Stimulated activated memory B cell treated with anti-CD40 and anti-IgM and Interleukin-4, amounts not matched to agents 10 μg/mL and 1 μg/mL and 100 μg/mL, for 72 hours (primary cell): Measurements from ENCODE around the gene PSEN2.

Source experiments
- ATAC-seq: fragments of 150-1000 bp; cut with Tn5 transposase; 2 replicates; pipeline ENCODE4 v1.10.0; 2021
- H3K27ac Mint-ChIP-seq: one replicate; pipeline ENCODE4 v1.8.0; 2022; ENCODE audit warnings: mild to moderate bottlenecking, mixed read lengths
- H3K27me3 Mint-ChIP-seq: one replicate; pipeline ENCODE4 v1.8.0; 2022; ENCODE audit warnings: mixed read lengths
- H3K36me3 Mint-ChIP-seq: one replicate; pipeline ENCODE4 v1.8.0; 2022; ENCODE audit warnings: mixed read lengths
- H3K4me1 Mint-ChIP-seq: one replicate; pipeline ENCODE4 v1.8.0; 2022; ENCODE audit warnings: mixed read lengths
- H3K4me3 Mint-ChIP-seq: one replicate; pipeline ENCODE4 v1.8.0; 2022; ENCODE audit warnings: mild to moderate bottlenecking, moderate library complexity, mixed read lengths
- H3K9me3 Mint-ChIP-seq: one replicate; pipeline ENCODE4 v1.8.0; 2022; ENCODE audit warnings: mixed read lengths

The PSEN2 gene

GRCh38 chr1:226888021-226888420 is 17.6 kb downstream of the PSEN2 start:
- no peaks in the 10 kb centered on the region for H3K9me3 Mint-ChIP-seq
- peaks cover 72% of the 10 kb centered on the region for H3K36me3 Mint-ChIP-seq
- H3K4me1 Mint-ChIP-seq = peaks cover 38% of the 10 kb centered on the region
- H3K4me3 Mint-ChIP-seq = no peak overlapping the region
- no peak for ATAC-seq
- no peaks in the 10 kb centered on the region for H3K27me3 Mint-ChIP-seq
- H3K27ac Mint-ChIP-seq = no peak overlapping the region

DNA sequence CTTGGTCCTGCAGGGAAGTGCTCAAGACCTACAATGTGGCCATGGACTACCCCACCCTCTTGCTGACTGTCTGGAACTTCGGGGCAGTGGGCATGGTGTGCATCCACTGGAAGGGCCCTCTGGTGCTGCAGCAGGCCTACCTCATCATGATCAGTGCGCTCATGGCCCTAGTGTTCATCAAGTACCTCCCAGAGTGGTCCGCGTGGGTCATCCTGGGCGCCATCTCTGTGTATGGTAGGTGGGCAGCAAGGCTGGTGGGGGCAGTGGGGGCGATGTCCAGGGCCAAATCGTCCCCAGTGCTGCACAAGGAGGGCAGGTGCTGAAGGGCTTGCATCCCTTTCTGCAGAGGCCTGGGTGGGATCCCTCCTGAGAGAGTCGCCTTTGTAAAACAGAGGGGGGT is 18.4 kb downstream of the PSEN2 start:
- H3K4me1 Mint-ChIP-seq = peaks cover 30% of the 10 kb centered on the region
- H3K27ac Mint-ChIP-seq = no peak overlapping the region
- peaks cover 77% of the 10 kb centered on the region for H3K36me3 Mint-ChIP-seq
- ATAC-seq = no peak
- H3K4me3 Mint-ChIP-seq = no peak overlapping the region
- H3K9me3 Mint-ChIP-seq = no peaks in the 10 kb centered on the region
- no peaks in the 10 kb centered on the region for H3K27me3 Mint-ChIP-seq

GRCh38 chr1:226889616-226890330 is 19.4 kb downstream of the PSEN2 start:
- no peak for ATAC-seq
- peaks cover 81% of the 10 kb centered on the region for H3K36me3 Mint-ChIP-seq
- H3K9me3 Mint-ChIP-seq = no peaks in the 10 kb centered on the region
- H3K4me1 Mint-ChIP-seq = peaks cover 20% of the 10 kb centered on the region
- no peaks in the 10 kb centered on the region for H3K27me3 Mint-ChIP-seq
- no peak overlapping the region for H3K4me3 Mint-ChIP-seq
- no peak overlapping the region for H3K27ac Mint-ChIP-seq

- no peaks in the 10 kb centered on the region for H3K9me3 Mint-ChIP-seq
- H3K27me3 Mint-ChIP-seq = no peaks in the 10 kb centered on the region
- no peak for ATAC-seq
- H3K4me3 Mint-ChIP-seq = no peak overlapping the region
- no peak overlapping the region for H3K27ac Mint-ChIP-seq
- peaks cover 13% of the 10 kb centered on the region for H3K4me1 Mint-ChIP-seq
- H3K36me3 Mint-ChIP-seq = peaks cover 81% of the 10 kb centered on the region
Observed at GRCh38 chr1:226890331-226891108, 20.1 kb downstream of the PSEN2 start.

GRCh38 chr1:226891346-226891745 is 20.9 kb downstream of the PSEN2 start:
- H3K27me3 Mint-ChIP-seq = no peaks in the 10 kb centered on the region
- H3K27ac Mint-ChIP-seq = no peak overlapping the region
- peaks cover 4% of the 10 kb centered on the region for H3K4me1 Mint-ChIP-seq
- H3K4me3 Mint-ChIP-seq = no peak overlapping the region
- no peaks in the 10 kb centered on the region for H3K9me3 Mint-ChIP-seq
- peaks cover 78% of the 10 kb centered on the region for H3K36me3 Mint-ChIP-seq
- no peak for ATAC-seq

DNA sequence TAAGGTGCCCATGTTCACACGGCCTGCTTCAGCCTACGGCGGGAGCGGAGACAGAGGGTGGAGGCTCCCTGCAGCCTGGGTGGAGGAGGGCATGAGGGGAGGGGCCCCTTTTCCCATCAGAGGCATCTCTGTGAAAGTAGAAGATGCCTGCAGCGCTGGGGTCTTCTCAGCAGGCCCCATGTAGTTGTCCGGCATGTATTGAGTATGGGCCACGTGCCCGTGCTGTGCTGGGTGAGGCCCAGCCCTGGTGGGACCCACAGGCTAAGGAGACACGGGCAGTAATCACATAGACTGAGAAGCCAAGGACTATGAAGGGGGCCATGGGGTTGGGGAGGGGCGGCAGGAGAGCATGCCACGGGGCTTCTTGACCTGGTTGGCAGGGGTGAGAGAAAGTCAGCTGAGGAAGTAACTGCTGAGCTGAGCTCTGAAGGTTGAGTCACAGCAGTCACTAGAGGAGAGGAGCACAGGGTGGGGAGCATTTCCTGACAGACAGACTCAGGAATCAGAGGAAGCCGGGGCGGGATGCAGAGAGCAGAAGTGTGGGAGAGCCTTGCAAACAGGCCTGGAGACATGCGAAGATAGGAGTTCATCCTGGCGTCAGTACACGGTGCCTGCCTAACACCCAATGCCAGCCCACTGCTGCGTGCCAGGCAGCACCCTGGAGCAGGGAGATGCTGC is 21.6 kb downstream of the PSEN2 start:
- no peak overlapping the region for H3K4me3 Mint-ChIP-seq
- no peak for ATAC-seq
- no peaks in the 10 kb centered on the region for H3K4me1 Mint-ChIP-seq
- H3K36me3 Mint-ChIP-seq = peaks cover 80% of the 10 kb centered on the region
- H3K27ac Mint-ChIP-seq = no peak overlapping the region
- no peaks in the 10 kb centered on the region for H3K9me3 Mint-ChIP-seq
- no peaks in the 10 kb centered on the region for H3K27me3 Mint-ChIP-seq

GRCh38 chr1:226892524-226892875 is 22.1 kb downstream of the PSEN2 start:
- Mint-ChIP-seq H3K27me3 (no peaks in the 10 kb centered on the region), H3K27ac (no peak overlapping the region), H3K9me3 (no peaks in the 10 kb centered on the region), H3K4me1 (no peaks in the 10 kb centered on the region), H3K4me3 (no peak overlapping the region), H3K36me3 (peaks cover 85% of the 10 kb centered on the region)
- no peak for ATAC-seq

- Mint-ChIP-seq H3K9me3 (no peaks in the 10 kb centered on the region), H3K36me3 (peaks cover 74% of the 10 kb centered on the region), H3K4me3 (no peak overlapping the region), H3K27me3 (no peaks in the 10 kb centered on the region), H3K27ac (no peak overlapping the region), H3K4me1 (no peaks in the 10 kb centered on the region)
- ATAC-seq = no peak
Observed at GRCh38 chr1:226893936-226894335, 23.5 kb downstream of the PSEN2 start.

GRCh38 chr1:226894826-226895225 is 24.4 kb downstream of the PSEN2 start:
- Mint-ChIP-seq H3K36me3 (peaks cover 74% of the 10 kb centered on the region), H3K27ac (no peak overlapping the region), H3K9me3 (no peaks in the 10 kb centered on the region), H3K27me3 (no peaks in the 10 kb centered on the region), H3K4me3 (no peak overlapping the region), H3K4me1 (peaks cover 6% of the 10 kb centered on the region)
- ATAC-seq = no peak

DNA sequence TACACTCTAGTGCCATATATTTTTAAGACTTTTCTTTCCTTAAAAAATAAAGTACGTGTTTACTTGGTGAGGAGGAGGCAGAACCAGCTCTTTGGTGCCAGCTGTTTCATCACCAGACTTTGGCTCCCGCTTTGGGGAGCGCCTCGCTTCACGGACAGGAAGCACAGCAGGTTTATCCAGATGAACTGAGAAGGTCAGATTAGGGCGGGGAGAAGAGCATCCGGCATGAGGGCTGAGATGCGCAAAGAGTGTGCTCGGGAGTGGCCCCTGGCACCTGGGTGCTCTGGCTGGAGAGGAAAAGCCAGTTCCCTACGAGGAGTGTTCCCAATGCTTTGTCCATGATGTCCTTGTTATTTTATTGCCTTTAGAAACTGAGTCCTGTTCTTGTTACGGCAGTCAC is 25.2 kb downstream of the PSEN2 start:
- Mint-ChIP-seq H3K4me3 (no peak overlapping the region), H3K36me3 (peaks cover 74% of the 10 kb centered on the region), H3K9me3 (no peaks in the 10 kb centered on the region), H3K27me3 (no peaks in the 10 kb centered on the region), H3K4me1 (peaks cover 6% of the 10 kb centered on the region), H3K27ac (no peak overlapping the region)
- no peak for ATAC-seq

- H3K4me3 Mint-ChIP-seq = no peak overlapping the region
- ATAC-seq = no peak
- no peaks in the 10 kb centered on the region for H3K27me3 Mint-ChIP-seq
- H3K4me1 Mint-ChIP-seq = peaks cover 6% of the 10 kb centered on the region
- peaks cover 55% of the 10 kb centered on the region for H3K36me3 Mint-ChIP-seq
- H3K9me3 Mint-ChIP-seq = no peaks in the 10 kb centered on the region
- no peak overlapping the region for H3K27ac Mint-ChIP-seq
Observed at GRCh38 chr1:226898246-226898645, 27.8 kb downstream of the PSEN2 start.

- Mint-ChIP-seq H3K9me3 (no peaks in the 10 kb centered on the region), H3K4me3 (no peak overlapping the region), H3K36me3 (peaks cover 42% of the 10 kb centered on the region), H3K4me1 (peaks cover 6% of the 10 kb centered on the region), H3K27ac (no peak overlapping the region), H3K27me3 (no peaks in the 10 kb centered on the region)
- ATAC-seq = no peak
Observed at GRCh38 chr1:226901421-226901820, 31.0 kb downstream of the PSEN2 start.

DNA sequence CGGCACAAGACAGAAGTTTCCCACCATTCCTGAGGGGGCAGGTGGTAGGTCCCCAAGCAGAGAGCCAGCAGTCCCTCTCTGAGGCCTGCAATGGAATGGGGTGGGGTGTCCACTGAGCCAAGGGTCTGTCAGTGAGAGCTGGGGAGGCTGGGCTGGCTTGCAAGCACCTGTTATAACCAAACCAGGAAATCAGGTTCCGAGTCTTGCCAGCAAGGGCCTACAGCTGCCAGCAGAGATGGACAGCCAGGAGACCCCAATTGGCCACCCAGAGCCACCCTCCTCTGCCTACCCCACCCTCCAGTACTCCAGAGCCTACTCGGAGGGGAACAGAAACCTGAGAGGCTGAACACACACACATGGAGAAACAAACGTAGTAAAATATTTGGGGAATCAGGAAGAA is 32.2 kb downstream of the PSEN2 start:
- ATAC-seq = no peak
- Mint-ChIP-seq H3K36me3 (peaks cover 31% of the 10 kb centered on the region), H3K9me3 (no peaks in the 10 kb centered on the region), H3K4me3 (no peak overlapping the region), H3K4me1 (peaks cover 6% of the 10 kb centered on the region), H3K27me3 (no peaks in the 10 kb centered on the region), H3K27ac (no peak overlapping the region)

DNA sequence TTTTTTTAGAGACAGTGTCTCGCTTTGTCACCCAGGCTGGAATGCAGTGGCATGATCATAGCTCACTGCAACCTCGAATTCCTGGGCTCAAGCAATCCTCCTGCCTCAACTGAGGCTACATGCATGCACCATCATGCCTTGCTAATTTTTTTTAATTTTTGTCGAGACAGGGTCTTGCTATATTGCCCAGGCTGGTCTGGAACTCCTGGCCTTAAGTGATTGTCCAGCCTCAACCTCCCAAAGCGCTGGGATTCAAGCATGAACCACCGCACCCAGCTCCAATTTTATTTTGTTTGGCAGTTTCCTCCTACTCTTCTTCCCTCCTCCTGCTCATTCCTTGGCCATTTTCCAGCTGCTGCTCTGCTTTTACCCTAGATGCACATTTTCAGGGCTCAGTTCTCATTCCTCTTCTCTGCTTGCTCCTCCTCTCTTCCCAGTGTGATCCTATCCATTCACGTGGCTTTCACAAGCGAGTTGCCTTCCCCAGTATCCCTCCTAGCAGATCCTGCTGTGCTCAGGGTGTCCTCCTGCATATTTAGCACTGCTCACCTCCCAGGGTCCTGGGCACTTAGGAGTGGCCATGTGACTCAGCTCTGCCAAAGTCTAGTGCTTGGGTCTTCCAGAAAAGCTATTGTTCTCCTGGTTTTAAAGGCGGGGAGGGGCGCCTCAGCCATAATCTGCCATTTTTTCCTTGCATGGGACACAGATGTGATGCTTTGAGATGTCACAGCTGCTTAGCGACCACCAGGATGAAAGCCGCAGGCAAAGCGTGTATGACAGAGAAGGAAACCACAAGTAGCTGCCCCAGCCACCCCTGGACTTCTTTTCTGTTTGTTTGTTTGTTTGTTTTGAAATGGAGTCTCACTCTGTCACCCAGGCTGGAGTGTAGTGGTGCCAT is 33.7 kb downstream of the PSEN2 start:
- Mint-ChIP-seq H3K27me3 (no peaks in the 10 kb centered on the region), H3K27ac (no peak overlapping the region), H3K4me1 (peaks cover 6% of the 10 kb centered on the region), H3K36me3 (peaks cover 29% of the 10 kb centered on the region), H3K9me3 (no peaks in the 10 kb centered on the region), H3K4me3 (no peak overlapping the region)
- no peak for ATAC-seq

DNA sequence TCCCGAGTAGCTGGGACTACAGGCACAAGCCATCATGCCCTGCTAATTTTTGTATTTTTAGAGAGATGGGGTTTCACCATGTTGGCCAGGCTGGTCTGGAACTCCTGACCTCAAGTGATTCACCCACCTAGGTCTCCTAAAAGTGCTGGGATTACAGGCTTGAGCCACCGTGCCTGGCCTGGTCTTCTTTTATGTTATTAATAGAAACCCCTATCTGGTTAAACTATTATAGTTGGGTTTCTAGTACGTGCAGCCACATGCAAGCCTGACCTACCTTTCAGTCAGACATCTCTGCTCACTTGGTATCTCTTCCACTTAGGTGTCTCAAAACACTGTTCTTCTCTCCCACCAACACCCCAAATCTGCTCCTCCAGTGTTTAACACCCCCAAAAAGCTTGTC is 34.4 kb downstream of the PSEN2 start:
- Mint-ChIP-seq H3K27ac (no peak overlapping the region), H3K4me1 (no peaks in the 10 kb centered on the region), H3K4me3 (no peak overlapping the region), H3K27me3 (no peaks in the 10 kb centered on the region), H3K36me3 (peaks cover 21% of the 10 kb centered on the region), H3K9me3 (no peaks in the 10 kb centered on the region)
- ATAC-seq = no peak
